Fibroblast of skin of left biceps (primary cell): ENCODE measurements around the gene CLECL1.
"Not testable (repeated sequence)": the region's sequence is repeated elsewhere in the genome, so short reads cannot be mapped to it uniquely, and the experiment has no call there.

Experiments
- DNase-seq, 2 experiments: peaks; one replicate each; pipeline ENCODE4 v3.0.0-alpha.2; 2013; ENCODE audit warnings: low read depth in 2 of 2

Gene CLECL1

DNA sequence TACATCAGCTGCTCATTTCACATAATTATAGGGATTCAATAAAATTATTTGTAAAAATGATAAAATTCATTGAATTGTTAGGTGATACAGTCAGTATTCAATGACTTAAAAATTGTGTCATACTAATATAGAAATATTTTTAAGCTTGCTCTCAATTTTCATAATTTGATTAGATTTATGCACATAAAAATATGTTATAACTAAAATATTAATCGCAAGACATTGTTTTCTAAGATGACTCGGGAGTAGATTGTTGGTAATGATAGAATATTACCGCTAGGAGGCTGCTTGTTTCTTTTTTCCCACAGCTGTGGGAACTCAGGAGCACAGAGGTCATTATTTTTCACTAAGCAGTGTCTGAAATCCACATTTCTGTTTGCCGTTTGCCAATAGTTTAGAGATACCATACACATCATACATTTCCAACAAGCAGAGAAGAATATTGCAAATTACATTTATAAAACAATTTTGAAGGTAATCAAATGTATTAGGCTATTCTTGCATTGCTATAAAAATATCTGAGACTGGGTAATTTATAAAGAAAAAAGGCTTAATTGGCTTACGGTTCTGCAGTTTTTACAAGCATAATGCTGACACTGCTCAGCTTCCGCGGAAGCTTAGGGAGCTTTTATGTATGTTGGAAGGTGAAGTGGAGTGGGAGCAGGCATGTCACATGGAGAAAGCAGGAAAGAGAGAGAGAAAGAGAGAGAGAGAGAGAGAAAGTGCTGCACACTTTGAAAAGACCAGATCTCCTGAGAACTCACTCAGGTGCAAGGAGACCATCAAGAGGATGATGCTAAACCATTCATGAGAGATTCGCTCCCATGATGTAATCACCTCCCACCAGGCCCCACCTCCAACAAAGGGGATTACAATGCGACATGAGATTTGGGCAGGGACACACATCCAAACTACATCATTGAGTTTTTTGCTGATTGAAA, 18.6 kb upstream of the CLECL1 start:
- no peak for DNase-seq

- DNase-seq: peak; percentile 4 to 6
Measured at GRCh38 chr12:9750276-9751203, 17.6 kb upstream of the CLECL1 start.

DNA sequence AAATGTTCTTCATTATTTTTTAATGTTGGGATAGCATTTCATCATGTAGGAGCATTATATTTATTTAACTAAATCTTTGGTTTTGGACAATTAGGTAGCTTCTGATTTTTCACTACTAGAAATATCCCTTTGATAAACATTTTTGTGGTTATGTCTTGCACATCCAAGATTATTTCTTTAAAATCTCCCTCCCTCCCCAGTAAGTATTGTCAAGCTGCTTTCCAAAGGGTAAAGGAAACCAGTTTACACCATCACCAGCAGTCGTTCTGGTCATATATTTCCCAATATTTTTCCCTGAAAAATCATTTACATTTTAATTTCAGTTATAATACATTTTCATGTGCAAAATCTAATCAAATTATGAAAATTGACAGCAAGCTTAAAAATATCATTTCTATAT, 16.7 kb upstream of the CLECL1 start:
- DNase-seq: no peak

DNA sequence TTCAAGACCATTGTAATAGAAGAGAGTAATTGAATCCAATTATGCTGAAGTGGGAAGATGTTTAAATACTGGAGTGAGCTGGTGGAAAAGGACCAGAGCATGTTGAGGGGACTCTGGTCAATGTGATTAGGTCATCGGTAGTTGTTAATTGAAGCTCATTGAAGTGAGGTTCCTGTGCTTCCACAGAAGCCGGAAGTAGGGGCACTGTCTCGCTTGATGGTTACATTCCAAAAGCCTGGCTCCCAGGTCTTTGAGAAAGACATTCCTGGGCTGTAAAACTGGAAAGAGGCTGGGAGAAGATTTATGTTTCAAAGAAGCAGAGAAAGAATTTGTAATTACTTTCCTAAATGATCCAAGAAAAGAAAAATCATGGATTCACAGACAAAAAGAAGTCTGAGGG, 12.3 kb upstream of the CLECL1 start:
- no peak for DNase-seq

DNA sequence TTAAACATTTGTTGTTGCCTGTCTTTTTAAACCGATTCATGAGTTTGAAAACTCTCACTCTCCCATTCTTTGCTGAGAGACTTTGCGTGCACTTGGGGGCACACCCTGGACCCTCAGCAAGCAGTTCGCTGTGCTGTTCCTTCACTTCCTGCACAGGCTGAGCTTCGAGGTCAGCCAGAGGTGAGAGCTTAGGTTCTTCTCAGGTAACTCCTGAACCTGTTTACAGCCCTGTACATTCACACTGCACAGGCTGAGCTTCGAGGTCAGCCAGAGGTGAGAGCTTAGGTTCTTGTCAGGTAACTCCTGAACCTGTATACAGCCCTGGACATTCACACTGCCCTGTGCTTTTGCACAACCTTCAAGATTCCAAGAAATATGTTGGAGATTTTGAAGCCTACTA, 9.8 kb upstream of the CLECL1 start:
- no peak for DNase-seq

DNA sequence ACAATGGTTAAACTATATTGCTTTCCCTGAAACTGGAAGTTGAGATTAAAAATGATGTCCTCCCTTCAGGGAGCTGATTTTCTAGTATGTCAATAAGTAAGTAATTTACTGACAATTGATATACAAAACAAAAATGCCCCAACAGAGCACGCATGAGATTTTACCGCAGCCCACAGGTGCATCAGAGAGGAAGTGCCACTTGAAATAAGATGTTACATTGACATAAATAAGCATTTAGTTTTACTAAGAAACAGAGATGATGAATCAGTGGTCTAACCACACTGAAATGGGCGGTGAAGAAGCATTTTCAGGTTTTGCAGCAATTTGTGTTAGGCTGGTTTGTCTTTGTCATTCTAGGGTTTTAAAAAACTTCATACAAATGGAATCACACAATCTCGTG, 8.8 kb upstream of the CLECL1 start:
- no peak for DNase-seq

DNA sequence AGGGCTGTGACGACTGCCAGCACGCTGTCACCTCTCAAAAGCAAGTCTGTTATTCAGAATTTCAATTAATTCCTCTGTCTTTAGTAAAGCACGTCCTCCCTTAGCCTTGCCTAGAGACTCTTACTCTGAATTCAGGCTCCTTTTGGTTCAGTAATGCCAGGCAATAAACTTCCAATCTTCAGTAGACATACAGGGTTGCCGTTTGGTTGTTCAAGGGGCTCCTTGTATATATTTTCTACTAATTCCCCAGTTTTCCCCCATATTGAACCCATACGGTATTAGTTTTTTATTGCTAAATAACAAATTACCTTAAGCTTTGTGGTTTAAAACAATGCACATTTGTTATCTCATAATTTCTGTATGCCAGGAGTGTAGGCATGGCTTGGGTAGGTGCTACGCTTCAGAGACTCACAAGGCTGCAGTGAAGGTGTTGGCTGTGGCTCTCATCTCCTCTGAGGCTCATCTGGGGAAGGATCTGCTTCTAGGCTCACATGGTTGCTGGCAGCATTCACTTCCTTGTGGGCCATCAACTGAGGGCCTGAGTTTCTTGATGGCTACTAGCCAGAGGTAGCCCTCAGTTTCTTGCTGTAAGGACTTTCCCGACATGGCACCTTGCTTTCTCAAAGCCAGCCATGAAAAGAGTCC, 7.3 kb upstream of the CLECL1 start:
- no peak for DNase-seq

DNA sequence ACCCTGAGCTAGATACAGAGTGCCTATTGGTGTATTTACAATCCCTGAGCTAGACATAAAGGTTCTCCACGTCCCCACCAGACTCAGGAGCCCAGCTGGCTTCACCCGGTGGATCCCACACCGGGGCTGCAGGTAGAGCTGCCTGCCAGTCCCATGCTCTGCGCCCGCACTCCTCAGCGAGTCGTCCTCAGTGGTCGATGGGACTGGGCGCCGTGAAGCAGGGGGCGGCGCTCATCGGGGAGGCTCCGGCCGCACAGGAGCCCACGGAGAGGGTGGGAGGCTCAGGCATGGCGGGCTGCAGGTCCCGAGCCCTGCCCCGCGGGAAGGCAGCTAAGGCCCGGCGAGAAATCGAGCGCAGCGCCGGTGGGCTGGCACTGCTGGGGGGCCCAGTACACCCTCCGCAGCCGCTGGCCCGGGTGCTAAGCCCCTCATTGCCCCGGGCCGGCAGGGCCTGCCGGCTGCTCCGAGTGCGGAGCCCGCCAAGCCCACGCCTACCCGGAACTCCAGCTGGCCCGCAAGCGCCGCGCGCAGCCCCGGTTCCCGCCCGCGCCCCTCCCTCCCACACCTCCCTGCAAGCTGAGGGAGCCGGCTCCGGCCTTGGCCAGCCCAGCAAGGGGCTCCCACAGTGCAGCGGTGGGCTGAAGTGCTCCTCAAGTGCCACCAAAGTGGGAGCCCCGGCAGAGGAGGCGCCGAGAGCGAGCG, 6.7 kb upstream of the CLECL1 start:
- DNase-seq: not testable (repeated sequence)

DNA sequence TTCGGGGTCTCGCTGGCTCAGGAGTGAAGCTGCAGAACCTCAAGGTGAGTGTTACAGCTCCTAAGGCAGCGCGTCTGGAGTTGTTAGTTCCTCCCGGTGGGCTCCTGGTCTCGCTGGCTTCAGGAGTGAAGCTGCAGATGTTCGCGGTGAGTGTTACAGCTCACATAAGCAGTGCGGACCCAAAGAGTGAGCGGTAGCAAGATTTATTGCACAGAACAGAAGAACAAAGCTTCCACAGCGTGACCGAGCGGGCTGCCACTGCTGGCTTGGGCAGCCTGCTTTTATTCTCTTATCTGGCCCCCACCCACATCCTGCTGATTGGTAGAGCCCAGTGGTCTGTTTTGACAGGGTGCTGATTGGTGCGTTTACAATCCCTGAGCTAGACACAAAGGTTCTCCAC, 6.0 kb upstream of the CLECL1 start:
- DNase-seq: not testable (repeated sequence)

DNA sequence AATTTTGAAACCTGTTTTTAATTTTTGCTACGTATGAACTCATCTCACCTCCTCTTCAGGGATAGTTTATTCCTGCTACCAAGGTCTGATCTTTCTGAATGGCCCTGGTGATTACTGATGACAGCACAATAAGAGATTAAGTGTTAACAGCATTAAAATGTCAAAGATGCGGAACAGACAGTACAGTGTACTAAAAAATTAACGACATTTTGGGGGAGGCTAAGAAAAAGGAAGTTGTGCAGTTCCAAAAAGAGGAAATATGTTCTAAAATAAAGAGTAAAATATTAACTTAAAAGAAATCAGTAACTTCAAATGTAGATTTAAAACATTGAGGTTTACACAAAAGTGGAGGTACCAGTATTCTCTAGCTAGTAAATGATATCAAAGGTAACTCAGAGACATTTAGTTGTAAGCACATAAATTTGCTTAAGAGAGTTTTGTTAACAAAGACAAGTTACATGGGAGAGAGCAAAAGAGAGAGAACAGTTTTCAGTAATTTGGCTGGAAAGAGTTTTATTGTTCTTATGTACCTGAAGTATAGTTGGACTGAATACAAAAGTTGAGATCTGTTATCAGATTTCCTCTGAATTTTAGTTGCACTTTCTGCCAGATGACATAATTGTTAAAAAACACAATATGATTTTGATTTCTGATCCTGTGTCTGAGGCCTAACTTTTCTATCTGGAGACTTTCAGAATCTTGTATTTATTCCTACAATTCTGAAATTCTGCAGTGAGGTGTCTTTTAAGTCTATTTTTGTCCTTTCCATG, 4.2 kb upstream of the CLECL1 start:
- DNase-seq: no peak

- no peak for DNase-seq
Measured at GRCh38 chr12:9735601-9736000, 2.7 kb upstream of the CLECL1 start.

DNA sequence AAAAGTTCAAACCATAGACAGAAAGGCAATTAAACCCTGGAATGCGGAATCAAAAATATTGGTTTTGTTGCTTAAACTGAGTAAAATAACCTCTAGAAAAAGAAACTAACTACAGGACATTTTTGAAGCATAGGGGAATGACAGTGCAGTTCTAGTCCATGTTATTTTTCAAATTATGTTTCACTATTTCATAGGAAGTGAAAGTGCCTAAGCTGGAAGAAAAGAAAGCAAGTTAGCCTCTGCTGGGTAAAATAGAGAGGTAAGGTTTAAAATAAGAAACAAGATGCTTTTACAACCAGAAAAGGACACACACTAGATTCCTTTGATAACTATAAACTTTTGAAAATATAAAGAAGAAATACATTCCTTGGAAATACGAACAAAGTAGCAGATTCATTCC, 1.1 kb downstream of the CLECL1 start:
- no peak for DNase-seq

GRCh38 chr12:9731393-9731792, 1.5 kb downstream of the CLECL1 start:
- no peak for DNase-seq

GRCh38 chr12:9730591-9730990, 2.3 kb downstream of the CLECL1 start:
- DNase-seq: no peak

GRCh38 chr12:9730011-9730410, 2.9 kb downstream of the CLECL1 start:
- no peak for DNase-seq

DNA sequence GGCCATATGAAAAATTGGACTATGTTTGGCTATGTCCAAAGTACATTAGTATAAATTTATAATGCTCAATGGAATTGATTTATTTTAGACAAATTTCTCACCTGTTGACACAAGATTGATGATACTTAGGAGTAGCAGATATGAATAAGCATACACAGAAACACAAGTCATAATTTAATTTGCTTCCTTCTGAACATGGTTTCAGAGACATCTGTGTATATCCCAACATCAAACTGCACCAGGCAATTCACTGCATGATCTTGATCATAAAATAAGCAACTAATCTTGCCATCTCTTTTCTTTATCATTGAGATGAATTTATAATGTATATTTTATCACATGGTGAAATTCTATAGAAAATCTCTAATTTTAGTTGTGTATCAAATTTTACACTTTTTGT, 3.8 kb downstream of the CLECL1 start:
- DNase-seq: no peak

DNA sequence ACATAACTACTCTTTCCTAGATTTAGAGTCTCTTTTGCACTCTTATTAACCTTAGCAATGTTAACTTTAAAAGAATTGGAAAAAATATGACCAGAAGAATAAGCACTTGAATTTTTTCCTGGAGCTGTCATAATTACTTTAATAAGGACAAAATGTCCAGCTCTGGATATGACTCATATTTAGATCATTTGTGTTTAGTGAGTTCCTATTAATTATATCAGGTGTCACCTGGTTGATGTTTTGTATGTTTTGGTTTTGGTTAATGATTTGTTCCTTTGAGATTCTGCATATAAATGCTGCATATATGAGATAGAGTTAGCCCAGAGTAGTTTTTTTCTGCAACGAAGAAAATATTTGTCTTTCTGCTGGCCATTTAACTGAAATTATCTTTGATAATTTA, 5.1 kb downstream of the CLECL1 start:
- no peak for DNase-seq

- DNase-seq: no peak
Measured at GRCh38 chr12:9725213-9725870, 7.6 kb downstream of the CLECL1 start.

GRCh38 chr12:9724023-9724422, 8.9 kb downstream of the CLECL1 start:
- DNase-seq: no peak

GRCh38 chr12:9721394-9722092, 11.4 kb downstream of the CLECL1 start:
- DNase-seq: no peak
